ENCODE data around the gene ZDHHC16.
A peak's percentile ranks its signal among the peaks of the same experiment; 100 is the strongest.
"Not testable (repeated sequence)": the region's sequence is repeated elsewhere in the genome, so short reads cannot be mapped to it uniquely, and the experiment has no call there.

ZDHHC16 gene

DNA sequence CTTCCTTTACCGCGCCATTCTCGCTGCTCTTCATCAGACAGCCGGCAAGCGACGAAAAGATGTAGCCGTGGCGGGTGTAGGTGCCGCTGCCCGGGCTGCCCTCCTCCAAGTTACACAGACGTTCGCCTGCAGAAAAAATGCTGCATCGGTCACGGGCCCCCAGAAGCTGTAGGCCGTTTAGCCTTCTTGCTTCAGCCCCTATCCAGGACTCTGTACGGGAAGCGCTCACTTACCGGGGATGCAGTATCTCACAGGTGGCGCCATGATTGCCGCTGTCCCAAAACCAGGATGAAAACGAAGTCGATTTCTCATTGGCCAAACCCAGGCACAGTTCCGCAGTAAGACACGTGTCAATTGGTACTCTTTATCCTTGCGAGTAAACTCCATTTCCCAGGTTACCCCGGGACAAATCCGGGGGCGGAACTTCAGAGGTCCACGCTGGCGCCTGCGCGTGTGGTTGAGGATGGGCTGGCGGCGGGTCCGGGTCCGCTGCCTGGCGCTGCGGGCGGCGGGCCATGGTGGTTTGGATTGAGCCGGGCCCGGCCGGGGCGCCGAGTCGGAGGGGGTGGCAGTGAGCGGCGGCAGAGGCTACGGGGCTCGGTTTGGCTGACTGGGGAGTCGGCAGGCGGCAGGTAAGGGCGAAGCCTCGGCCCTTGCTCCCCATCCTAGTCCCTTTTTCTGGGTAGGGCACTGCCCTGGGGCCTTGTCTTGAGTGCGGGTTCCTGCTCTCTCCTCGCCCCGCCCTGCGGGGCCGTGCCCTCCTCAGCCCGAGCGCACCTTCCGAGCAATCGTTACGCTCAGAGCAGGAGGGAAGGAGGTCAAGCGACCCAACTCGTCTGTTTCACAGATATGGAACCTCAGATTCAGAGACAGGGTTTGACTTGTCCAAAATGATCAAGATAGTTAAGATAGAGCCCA, at the start of gene ZDHHC16, which contains the start of gene EXOSC1:
TSS of gene ZDHHC16 (plus strand) at position 454 of the 918 bp plus-strand sequence. CDS start 5,501 bp downstream, outside the sequence.
TSS of gene EXOSC1 (minus strand) at position 285 of the 918 bp plus-strand sequence. CDS start at position 264, 21 bp downstream.
- peak; percentile 84 for DNase-seq (ENCODE audit: extremely low read depth, low read depth)
- TF ChIP-seq, protein P1, sequence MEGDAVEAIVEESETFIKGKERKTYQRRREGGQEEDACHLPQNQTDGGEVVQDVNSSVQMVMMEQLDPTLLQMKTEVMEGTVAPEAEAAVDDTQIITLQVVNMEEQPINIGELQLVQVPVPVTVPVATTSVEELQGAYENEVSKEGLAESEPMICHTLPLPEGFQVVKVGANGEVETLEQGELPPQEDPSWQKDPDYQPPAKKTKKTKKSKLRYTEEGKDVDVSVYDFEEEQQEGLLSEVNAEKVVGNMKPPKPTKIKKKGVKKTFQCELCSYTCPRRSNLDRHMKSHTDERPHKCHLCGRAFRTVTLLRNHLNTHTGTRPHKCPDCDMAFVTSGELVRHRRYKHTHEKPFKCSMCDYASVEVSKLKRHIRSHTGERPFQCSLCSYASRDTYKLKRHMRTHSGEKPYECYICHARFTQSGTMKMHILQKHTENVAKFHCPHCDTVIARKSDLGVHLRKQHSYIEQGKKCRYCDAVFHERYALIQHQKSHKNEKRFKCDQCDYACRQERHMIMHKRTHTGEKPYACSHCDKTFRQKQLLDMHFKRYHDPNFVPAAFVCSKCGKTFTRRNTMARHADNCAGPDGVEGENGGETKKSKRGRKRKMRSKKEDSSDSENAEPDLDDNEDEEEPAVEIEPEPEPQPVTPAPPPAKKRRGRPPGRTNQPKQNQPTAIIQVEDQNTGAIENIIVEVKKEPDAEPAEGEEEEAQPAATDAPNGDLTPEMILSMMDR (IDR thresholded peaks at IDR 0.05; ENCODE audit: low read depth, low read length), result no peak; the same call in 1 of the 2 replicates

DNA sequence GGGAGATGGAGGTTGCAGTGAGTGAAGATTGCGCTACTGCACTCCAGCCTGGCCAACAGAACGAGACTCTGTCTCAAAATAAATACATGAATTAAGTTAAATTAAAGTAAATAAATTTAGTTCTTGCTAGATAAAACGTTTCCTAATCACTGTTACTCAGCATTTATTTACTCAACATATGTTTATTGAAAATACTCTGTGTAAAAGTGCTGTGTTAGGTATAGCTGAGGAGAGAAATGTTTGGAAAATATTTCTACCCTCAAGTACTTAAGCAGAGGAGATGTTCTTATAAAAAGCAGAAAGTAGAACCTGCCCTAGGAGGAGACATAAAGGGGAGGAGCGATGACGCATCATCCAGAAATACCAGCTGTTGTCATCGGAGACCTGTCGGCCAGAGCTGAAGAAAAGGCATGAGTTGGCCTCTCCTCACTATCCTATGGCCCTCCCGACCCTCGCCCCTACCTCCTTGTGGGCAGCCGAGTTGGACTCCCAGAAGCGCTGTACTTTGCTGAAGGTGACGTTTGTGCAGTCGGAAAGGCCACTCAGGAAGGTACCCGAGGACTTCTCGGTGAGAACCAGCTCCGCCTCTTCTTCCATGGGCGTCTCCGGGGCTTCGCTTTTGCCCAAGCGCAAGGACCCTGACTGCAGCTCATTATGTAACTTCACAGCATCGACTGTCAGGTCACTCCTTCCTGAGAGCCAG, 46.0 kb upstream of the ZDHHC16 start:
- TF ChIP-seq, protein P1 (IDR thresholded peaks at IDR 0.05; ENCODE audit: low read depth, low read length), result no peak
- no peak for DNase-seq (ENCODE audit: extremely low read depth, low read depth)

DNA sequence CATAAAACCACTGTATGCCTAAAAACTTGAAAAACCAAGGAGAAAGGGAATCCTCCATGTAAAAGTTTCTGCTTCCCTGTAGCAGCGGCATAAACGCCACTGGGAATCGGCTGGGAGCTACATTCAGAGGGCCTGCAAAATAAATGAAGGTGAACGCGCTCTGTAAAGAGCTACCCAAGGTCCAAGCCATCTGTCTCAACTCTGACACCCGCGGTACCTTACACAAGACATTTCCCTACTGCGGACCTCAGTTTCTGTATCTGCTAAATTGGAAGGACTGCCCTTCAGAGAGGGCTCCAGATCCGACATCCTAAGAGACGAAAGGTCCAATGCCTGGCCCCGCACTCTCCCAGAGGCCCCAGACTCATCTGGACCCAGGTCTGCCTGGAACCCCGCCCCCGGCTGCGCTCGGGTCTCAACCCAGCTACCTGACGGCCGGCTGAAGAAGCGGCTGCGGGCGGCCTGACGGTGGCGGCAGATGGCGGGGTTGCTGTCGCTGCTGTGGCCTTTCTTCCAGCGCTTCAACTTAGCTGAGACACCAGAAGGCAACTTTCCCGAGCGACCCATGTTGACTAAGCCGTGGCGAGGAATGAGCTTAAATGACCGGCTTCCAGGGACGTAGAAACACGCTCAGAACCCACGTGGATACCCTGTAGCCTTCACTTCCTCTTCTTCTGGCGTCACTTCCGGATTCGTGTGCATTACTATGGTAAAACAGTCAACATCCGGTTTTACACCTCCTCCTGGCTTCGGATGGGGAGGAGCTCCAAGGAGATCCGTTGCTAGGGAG, 45.1 kb upstream of the ZDHHC16 start, which contains the start of gene RRP12:
TSS of gene RRP12 (minus strand) at position 676 of the 790 bp plus-strand sequence. CDS start at position 567, 109 bp downstream.
- TF ChIP-seq, protein P1 (IDR thresholded peaks at IDR 0.05; ENCODE audit: low read depth, low read length), result peak; percentile 7
- DNase-seq (ENCODE audit: extremely low read depth, low read depth), result peak; percentile 91

DNA sequence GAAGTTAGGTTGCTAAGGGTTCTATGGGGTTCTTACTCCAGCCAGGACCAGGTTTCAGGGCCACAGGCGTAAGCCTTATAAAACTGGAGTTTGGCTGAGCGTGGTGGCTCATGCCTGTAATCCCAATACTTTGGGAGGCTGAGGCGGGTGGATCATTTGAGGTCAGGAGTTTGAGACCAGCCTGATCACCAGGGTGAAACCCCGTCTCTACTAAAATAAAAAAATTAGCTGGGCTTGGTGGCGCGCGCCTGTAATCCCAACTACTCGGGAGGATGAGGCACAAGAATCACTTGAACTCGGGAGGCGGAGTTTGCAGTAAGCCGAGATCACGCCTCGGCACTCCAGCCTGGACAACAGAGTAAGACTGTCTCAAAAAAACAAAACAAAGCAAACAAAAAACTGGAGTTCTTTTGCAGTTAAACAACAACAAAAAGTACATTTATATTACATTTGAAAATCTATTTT, 44.5 kb upstream of the ZDHHC16 start:
- TF ChIP-seq, protein P1 (IDR thresholded peaks at IDR 0.05; ENCODE audit: low read depth, low read length), result no peak

DNA sequence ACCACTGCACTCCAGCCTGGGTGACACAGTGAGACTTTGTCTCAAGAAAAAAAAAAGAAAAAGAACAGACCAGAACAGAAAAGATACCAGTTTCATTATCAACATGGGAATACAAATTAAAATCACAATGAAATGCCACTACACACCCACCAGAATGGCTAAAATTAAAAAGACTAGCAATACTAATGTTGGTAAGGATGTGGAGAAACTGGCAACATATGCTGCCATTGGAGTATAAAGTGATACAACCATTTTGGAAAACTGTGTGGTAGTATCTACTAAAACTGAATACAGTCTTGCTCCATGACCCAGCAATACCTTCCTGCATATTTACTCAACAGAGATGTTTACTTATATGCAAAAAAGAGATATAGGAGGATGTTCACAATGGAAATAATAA, 41.9 kb upstream of the ZDHHC16 start:
- DNase-seq (ENCODE audit: extremely low read depth, low read depth), result no peak
- TF ChIP-seq, protein P1 (IDR thresholded peaks at IDR 0.05; ENCODE audit: low read depth, low read length), result no peak

More for the DNA sequence above, 44.5 kb upstream of the ZDHHC16 start:
- DNase-seq (ENCODE audit: extremely low read depth, low read depth), result no peak

DNA sequence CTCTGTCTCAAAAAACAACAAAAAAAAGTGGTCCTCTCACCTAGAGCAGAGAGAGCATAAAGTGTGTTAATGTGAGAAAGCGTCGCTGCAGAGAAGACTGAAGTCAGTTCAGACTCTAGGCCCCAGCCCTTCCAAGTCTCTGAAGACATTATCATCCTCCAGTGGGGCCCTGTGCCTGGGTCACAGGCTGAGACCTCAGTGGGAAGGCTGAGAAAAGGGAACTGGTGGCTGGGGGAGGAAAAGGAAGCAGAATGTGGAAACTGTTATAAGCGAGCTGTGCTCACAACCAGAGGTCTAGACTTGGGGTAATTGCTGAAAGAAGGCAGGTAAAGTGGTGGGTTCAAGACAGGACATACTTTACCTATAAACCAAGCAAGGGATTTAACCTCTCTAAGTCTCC, 39.9 kb upstream of the ZDHHC16 start:
- DNase-seq (ENCODE audit: extremely low read depth, low read depth), result no peak
- TF ChIP-seq, protein P1 (IDR thresholded peaks at IDR 0.05; ENCODE audit: low read depth, low read length), result no peak

DNA sequence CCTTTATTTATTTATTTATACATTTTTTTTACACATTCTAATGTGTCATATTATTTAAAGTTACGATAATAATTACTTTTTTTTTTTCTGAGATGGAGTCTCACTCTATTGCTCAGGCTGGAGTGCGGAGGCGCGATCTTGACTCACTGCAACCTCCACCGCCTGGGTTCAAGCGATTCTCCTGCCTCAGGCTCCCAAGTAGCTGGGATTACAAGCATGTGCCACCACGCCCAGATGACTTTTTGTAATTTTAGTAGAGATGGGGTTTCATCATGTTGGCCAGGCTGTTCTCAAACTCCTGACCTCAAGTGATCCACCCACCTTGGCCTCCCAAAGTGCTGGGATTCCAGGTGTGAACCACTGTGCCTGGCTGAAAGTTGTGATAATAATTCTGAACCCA, 39.5 kb upstream of the ZDHHC16 start:
- DNase-seq (ENCODE audit: extremely low read depth, low read depth), result not testable (repeated sequence)

Measured in AG09319 (cell line).